Astrocyte of the spinal cord (primary cell): Measurements from ENCODE around the gene GRID1.

ENCODE experiments used
- DNase-seq: peaks from one replicate; pipeline ENCODE4 v3.0.0; 2011; ENCODE audit warnings: low read depth, low spot score
- H3K4me3 ChIP-seq: 2 replicates; pipeline ENCODE4 v1.5.1; 2011; ENCODE audit warnings: low read depth, mild to moderate bottlenecking, low read length, moderate library complexity
- in situ Hi-C: cut with HindIII; loops from 2 replicates; pipeline ENCODE4 v1.10.0; 2017; ENCODE audit warnings: low sequenced_read_pairs
- TF ChIP-seq, protein P1 (sequence below): IDR thresholded peaks from 2 replicates; pipeline ENCODE4 v1.5.1; 2012; ENCODE audit warnings: low read depth, mild to moderate bottlenecking, low read length, inconsistent platforms

GRID1 gene

DNA sequence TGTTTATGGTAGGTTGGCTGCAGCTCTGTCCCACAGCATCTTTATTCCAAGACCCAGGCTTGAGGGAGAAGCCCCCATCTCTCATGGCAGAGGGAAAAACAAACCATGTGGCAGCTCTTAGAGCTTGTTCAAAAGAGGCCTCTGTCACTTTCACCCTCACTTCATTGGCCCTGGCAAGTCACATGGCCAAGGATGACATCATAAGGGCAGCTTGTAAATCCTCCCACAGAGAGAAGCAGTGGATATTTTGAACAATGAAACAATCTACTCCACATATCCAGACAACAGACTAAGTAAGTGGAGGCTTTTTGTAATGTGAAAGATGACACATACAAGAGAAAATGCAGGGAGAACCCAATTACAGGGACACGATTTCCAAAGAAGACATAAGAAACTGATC is 108.1 kb downstream of the GRID1 start:
- H3K4me3 ChIP-seq, result no peak overlapping the region
- no peak for DNase-seq
- TF ChIP-seq, protein P1, sequence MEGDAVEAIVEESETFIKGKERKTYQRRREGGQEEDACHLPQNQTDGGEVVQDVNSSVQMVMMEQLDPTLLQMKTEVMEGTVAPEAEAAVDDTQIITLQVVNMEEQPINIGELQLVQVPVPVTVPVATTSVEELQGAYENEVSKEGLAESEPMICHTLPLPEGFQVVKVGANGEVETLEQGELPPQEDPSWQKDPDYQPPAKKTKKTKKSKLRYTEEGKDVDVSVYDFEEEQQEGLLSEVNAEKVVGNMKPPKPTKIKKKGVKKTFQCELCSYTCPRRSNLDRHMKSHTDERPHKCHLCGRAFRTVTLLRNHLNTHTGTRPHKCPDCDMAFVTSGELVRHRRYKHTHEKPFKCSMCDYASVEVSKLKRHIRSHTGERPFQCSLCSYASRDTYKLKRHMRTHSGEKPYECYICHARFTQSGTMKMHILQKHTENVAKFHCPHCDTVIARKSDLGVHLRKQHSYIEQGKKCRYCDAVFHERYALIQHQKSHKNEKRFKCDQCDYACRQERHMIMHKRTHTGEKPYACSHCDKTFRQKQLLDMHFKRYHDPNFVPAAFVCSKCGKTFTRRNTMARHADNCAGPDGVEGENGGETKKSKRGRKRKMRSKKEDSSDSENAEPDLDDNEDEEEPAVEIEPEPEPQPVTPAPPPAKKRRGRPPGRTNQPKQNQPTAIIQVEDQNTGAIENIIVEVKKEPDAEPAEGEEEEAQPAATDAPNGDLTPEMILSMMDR, result no peak
- in situ Hi-C loops, result no loop called here

GRCh38 chr10:86257683-86258082 is 108.9 kb downstream of the GRID1 start:
- in situ Hi-C loops, result no loop called here
- no peak for DNase-seq
- no peak overlapping the region for H3K4me3 ChIP-seq
- TF ChIP-seq, protein P1, result no peak

- TF ChIP-seq, protein P1, result no peak
- in situ Hi-C loops, result no loop called here
- DNase-seq, result no peak
- H3K4me3 ChIP-seq, result no peak overlapping the region
Measured at GRCh38 chr10:86256690-86257315, 109.8 kb downstream of the GRID1 start.

- TF ChIP-seq, protein P1, result no peak
- in situ Hi-C loops, result no loop called here
- no peak for DNase-seq
- no peak overlapping the region for H3K4me3 ChIP-seq
Measured at GRCh38 chr10:86255405-86256251, 111.0 kb downstream of the GRID1 start.

- in situ Hi-C loops, result no loop called here
- DNase-seq, result no peak
- TF ChIP-seq, protein P1, result no peak
- H3K4me3 ChIP-seq, result no peak overlapping the region
Measured at GRCh38 chr10:86254526-86255174, 111.9 kb downstream of the GRID1 start.

GRCh38 chr10:86254081-86254480 is 112.5 kb downstream of the GRID1 start:
- in situ Hi-C loops, result no loop called here
- DNase-seq, result no peak
- no peak overlapping the region for H3K4me3 ChIP-seq
- TF ChIP-seq, protein P1, result no peak
